Activated CD4-positive, alpha-beta T cell treated with anti-CD3 and anti-CD28 coated beads, Interleukin-2, amount 10 ng/mL, durations not matched to agents 24 days and 14 days (primary cell): Measurements from ENCODE around the gene ECM1. TPM values are rescaled to one million over a fixed set of nuclear protein-coding genes. Genes with fewer than 3 reads are reported as not detected.

Source experiments
- DNase-seq: peaks from one replicate; pipeline ENCODE4 v3.0.0; 2022
- H3K27ac Mint-ChIP-seq: one replicate; pipeline ENCODE4 v1.8.0; 2022; ENCODE audit warnings: mild to moderate bottlenecking, mixed read lengths
- H3K27me3 Mint-ChIP-seq: one replicate; pipeline ENCODE4 v1.8.0; 2022; ENCODE audit warnings: mixed read lengths
- H3K36me3 Mint-ChIP-seq: one replicate; pipeline ENCODE4 v1.8.0; 2022; ENCODE audit warnings: low read depth, mild to moderate bottlenecking, mixed read lengths
- H3K4me1 Mint-ChIP-seq: one replicate; pipeline ENCODE4 v1.8.0; 2021; ENCODE audit warnings: mixed read lengths
- H3K4me3 Mint-ChIP-seq: one replicate; pipeline ENCODE4 v1.8.0; 2022; ENCODE audit warnings: mild to moderate bottlenecking, moderate library complexity, mixed read lengths
- H3K9me3 Mint-ChIP-seq: one replicate; pipeline ENCODE4 v1.8.0; 2021; ENCODE audit warnings: mixed read lengths
- intact Hi-C: fragments of 100-400 bp; cut with micrococcal nuclease; formaldehyde crosslinking; loops from one replicate; pipeline ENCODE4 v1.15.1; 2023
- total RNA-seq: library from RNA; stranded (reverse); gene quantifications from 2 replicates; pipeline ENCODE4 v1.2.3, GENCODE V29; 2022

ECM1 gene
- total RNA-seq, 1 donor from 2014 or later, result 2.4 TPM

- DNase-seq, result peak; percentile 93
- Mint-ChIP-seq H3K36me3 (peaks cover 7% of the 10 kb centered on the region), H3K4me3 (peak overlapping the region; percentile 95), H3K27ac (peak overlapping the region; percentile 100), H3K9me3 (no peaks in the 10 kb centered on the region), H3K27me3 (no peaks in the 10 kb centered on the region), H3K4me1 (peaks cover 51% of the 10 kb centered on the region)
- intact Hi-C loops, result loop anchor here (2.0 to 10.0 kb wide), 9 partner anchors 59 to 596 kb away; partner anchors contain the start of genes ANP32E, ARNT, CDC42SE1 and CTSS
Observed at GRCh38 chr1:150561254-150561973, 53.5 kb downstream of the ECM1 start.

DNA sequence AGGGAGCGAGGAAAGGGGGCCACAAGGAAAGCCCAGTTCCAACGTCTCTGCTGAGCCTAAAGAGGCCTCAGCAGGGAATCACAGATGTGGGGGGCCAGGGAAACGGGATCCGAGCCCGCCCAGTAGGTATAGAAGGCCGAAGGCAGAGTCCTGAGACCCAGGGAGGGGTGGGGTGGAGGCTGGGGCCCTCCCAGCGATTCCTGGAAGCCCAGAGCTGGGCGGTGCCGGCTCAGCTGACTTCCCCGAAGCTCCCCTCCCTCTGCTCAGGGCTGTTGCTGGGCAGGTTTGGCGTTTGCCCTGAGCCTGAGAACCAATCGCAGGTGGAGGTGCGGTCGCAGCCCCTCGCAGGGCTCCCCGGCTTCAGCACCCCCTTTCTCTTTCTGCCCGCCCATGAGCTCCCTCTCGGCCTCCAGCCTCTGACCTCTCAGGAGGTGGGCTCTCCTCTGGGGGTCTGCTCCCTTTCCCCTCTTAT lies 54.1 kb downstream of the ECM1 start:
- peaks cover 55% of the 10 kb centered on the region for H3K4me1 Mint-ChIP-seq
- peak overlapping the region; percentile 100 for H3K27ac Mint-ChIP-seq
- peak overlapping the region; percentile 95 for H3K4me3 Mint-ChIP-seq
- intact Hi-C loops, result loop anchor here (1.0 to 10.0 kb wide), 14 partner anchors 49 to 595 kb away; partner anchors contain the start of genes ANP32E, ARNT, CDC42SE1 and CTSS
- no peaks in the 10 kb centered on the region for H3K9me3 Mint-ChIP-seq
- peak; percentile 98 for DNase-seq
- H3K36me3 Mint-ChIP-seq, result peaks cover 7% of the 10 kb centered on the region
- H3K27me3 Mint-ChIP-seq, result no peaks in the 10 kb centered on the region

- Mint-ChIP-seq H3K27me3 (no peaks in the 10 kb centered on the region), H3K27ac (peak overlapping the region; percentile 100), H3K4me3 (peak overlapping the region; percentile 95), H3K36me3 (peaks cover 11% of the 10 kb centered on the region), H3K4me1 (peaks cover 61% of the 10 kb centered on the region), H3K9me3 (no peaks in the 10 kb centered on the region)
- peak; percentile 94 for DNase-seq
- intact Hi-C loops, result loop anchor here (1.0 to 10.0 kb wide), 13 partner anchors 16 to 595 kb away; partner anchors contain the start of genes ANP32E, ARNT, CDC42SE1 and CTSS
Observed at GRCh38 chr1:150562446-150563339, 54.8 kb downstream of the ECM1 start.

Other genes starting within 250 kb of the ECM1 start
- 101 and 105 TPM in 2 replicates for gene APH1A, start 239.1 kb upstream of the ECM1 start, total RNA-seq
- 0.64 and 0.93 TPM in 2 replicates for gene C1orf54, start 235.3 kb upstream of the ECM1 start, total RNA-seq
- 6.0 and 7.5 TPM in 2 replicates for gene CIART, start 225.6 kb upstream of the ECM1 start, total RNA-seq
- 80.8 and 87.3 TPM in 2 replicates for gene MRPS21, start 214.2 kb upstream of the ECM1 start, total RNA-seq
- gene PRPF3, start 186.6 kb upstream of the ECM1 start, total RNA-seq, result 96.4 and 97.9 TPM in 2 replicates
- gene RPRD2, start 144.0 kb upstream of the ECM1 start, total RNA-seq, result 23.7 and 24.6 TPM in 2 replicates
- gene TARS2, start 20.7 kb upstream of the ECM1 start, total RNA-seq, result 68.8 and 77.4 TPM in 2 replicates
- not detected in 2 replicates for gene FALEC, start 7.6 kb downstream of the ECM1 start, total RNA-seq
- gene ADAMTSL4, start 41.3 kb downstream of the ECM1 start, total RNA-seq, result 1.3 and 1.8 TPM in 2 replicates
- gene MCL1, start 71.5 kb downstream of the ECM1 start, total RNA-seq, result 278 and 280 TPM in 2 replicates
- gene ENSA, start 121.5 kb downstream of the ECM1 start, total RNA-seq, result 244 and 248 TPM in 2 replicates
- gene GOLPH3L, start 189.0 kb downstream of the ECM1 start, total RNA-seq, result 19.6 and 19.8 TPM in 2 replicates
- not detected in 2 replicates for gene HORMAD1, start 212.8 kb downstream of the ECM1 start, total RNA-seq